Adrenal gland (tissue), 12 donors: ENCODE results near the gene TIGD1. TPM values are rescaled to one million over a fixed set of nuclear protein-coding genes. Genes with fewer than 3 reads are reported as not detected.

Experiments
- DNase-seq, 7 donors: peaks; one replicate each; pipeline ENCODE4 v3.0.0-alpha.2; 2019 to 2020
- H3K27ac ChIP-seq, 5 donors: fragments of 200-600 bp; sonication (generic) in 4 of 5; 1 replicate in 3 of 5; 2 replicates in 2 of 5; pipeline versions ENCODE4 v1.5.1 to v1.8.0; 2016 to 2020; ENCODE audit warnings: mild to moderate bottlenecking in 1 of 5
- H3K27me3 ChIP-seq: fragments of 200-600 bp; 2 replicates; pipeline ENCODE4 v1.8.0; 2021
- H3K36me3 ChIP-seq, 2 donors: fragments of 200-600 bp; replicated peaks in 1 of 2; 1 replicate in 1 of 2; 2 replicates in 1 of 2; pipeline versions ENCODE4 v1.5.1 to v1.8.0; 2018 to 2022
- H3K4me1 ChIP-seq, 2 donors: fragments of 200-600 bp; replicated peaks in 1 of 2; 1 replicate in 1 of 2; 2 replicates in 1 of 2; pipeline versions ENCODE4 v1.5.1 to v1.8.0; 2018 to 2021
- H3K4me3 ChIP-seq, 4 donors: fragments of 200-600 bp; sonication (generic) in 3 of 4; one replicate each; pipeline ENCODE4 v1.5.1; 2016 to 2018
- H3K9me3 ChIP-seq, 3 donors: fragments of 200-600 bp; sonication (generic) in 1 of 3; replicated peaks in 1 of 3; 1 replicate in 2 of 3; 2 replicates in 1 of 3; pipeline versions ENCODE4 v1.5.1 to v1.8.0; 2016 to 2021
- POLR2A ChIP-seq, 2 donors: fragments of 450-650 bp; IDR thresholded peaks; one replicate each; pipeline ENCODE4 v1.6.1; 2017; ENCODE audit warnings: antibody characterized with exemption in 2 of 2, mild to moderate bottlenecking in 2 of 2, moderate library complexity in 1 of 2
- WGBS, 4 donors: extraction: QIAGEN DNeasy Blood & Tissue Kit in 2 of 4; methylation state at CpG; one replicate each; pipeline versions ENCODE4 v1.1.5 to v1.1.7; 2013 to 2017; 5-methylcytosine and 5-hydroxymethylcytosine counted together
- intact Hi-C, 2 donors: fragments of 100-400 bp; cut with DNase I; formaldehyde crosslinking; loops; one replicate each; pipeline versions ENCODE4 v1.14.1 to v1.15.0; 2022 to 2023
- polyA plus RNA-seq, 3 donors: library from polyadenylated mRNA; stranded (reverse); fragments of 200-250 nt in 2 of 3; fragments of 350-450 nt in 1 of 3; fragmentation: Illumina TruSeq in 1 of 3; extraction: RNeasy Lipid Tissue Mini Kit (QIAGEN cat#74804) in 1 of 3; gene quantifications; one replicate each; pipeline ENCODE4 v1.2.3, GENCODE V29; 2013 to 2014
- total RNA-seq, 9 donors: library from RNA; depleted of rRNA in 4 of 9; stranded (reverse); fragments of >200 nt in 4 of 9; fragments of 120-200 nt in 1 of 9; fragmentation: NEBNext Ultra II Directional in 1 of 9; extraction: Animal tissue kit (Norgen Biotek cat#: 25700) in 1 of 9; gene quantifications; one replicate each; pipeline versions ENCODE4 v1.1.0 to v1.2.4, GENCODE V29; 2013 to 2023
- TF ChIP-seq, protein P1 (sequence below), 6 experiments: fragments of 450-650 bp in 4 of 6; fragments of 200-600 bp in 2 of 6; sonication (generic) in 1 of 6; IDR thresholded peaks; 1 replicate in 5 of 6; 2 replicates in 1 of 6; pipeline versions ENCODE4 v1.5.1 to v1.8.0; 2016 to 2021; ENCODE audit warnings: antibody characterized with exemption in 6 of 6, mild to moderate bottlenecking in 2 of 6, moderate library complexity in 1 of 6
- donor health status: healthy with polysubstance abuse.
- donor health status: Bipolar disorder and iron deficiency.
- donor health status: DM: yes; HTN: yes; CAD: no.
- donor health status: DM: no; HTN: no; CAD: no.
- donor health status: DM: no; HTN: no; CAD: no.
- donor health status: DM: yes; HTN: yes; CAD: no.

Gene TIGD1
- total and polyA plus RNA-seq, 12 donors = 2.2 to 20.5 (median 4.4) TPM

- peaks cover 0 to 18% of the 10 kb centered on the region in 2 donors for H3K4me1 ChIP-seq
- WGBS, 4 donors = 71 to 100% (median 81%) methylated on average over 2 to 6 of the region's 6 CpGs
- intact Hi-C loops = loop anchor here in 1 of 2 donors (10.0 kb wide), 1 partner anchor 194 kb away; no protein-coding TSS in a partner anchor
- peaks cover 26% of the 10 kb centered on the region for H3K27me3 ChIP-seq
- DNase-seq = no peak
- no peak for TF ChIP-seq POLR2A (IDR thresholded peaks at IDR 0.05)
- TF ChIP-seq, protein P1, sequence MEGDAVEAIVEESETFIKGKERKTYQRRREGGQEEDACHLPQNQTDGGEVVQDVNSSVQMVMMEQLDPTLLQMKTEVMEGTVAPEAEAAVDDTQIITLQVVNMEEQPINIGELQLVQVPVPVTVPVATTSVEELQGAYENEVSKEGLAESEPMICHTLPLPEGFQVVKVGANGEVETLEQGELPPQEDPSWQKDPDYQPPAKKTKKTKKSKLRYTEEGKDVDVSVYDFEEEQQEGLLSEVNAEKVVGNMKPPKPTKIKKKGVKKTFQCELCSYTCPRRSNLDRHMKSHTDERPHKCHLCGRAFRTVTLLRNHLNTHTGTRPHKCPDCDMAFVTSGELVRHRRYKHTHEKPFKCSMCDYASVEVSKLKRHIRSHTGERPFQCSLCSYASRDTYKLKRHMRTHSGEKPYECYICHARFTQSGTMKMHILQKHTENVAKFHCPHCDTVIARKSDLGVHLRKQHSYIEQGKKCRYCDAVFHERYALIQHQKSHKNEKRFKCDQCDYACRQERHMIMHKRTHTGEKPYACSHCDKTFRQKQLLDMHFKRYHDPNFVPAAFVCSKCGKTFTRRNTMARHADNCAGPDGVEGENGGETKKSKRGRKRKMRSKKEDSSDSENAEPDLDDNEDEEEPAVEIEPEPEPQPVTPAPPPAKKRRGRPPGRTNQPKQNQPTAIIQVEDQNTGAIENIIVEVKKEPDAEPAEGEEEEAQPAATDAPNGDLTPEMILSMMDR (IDR thresholded peaks at IDR 0.05) = no peak
- no peaks in the 10 kb centered on the region for H3K36me3 ChIP-seq
- H3K9me3 ChIP-seq = no peaks in the 10 kb centered on the region
- H3K4me3 ChIP-seq = no peak overlapping the region
- no peak overlapping the region for H3K27ac ChIP-seq
Measured at GRCh38 chr2:232518844-232519243, 31.5 kb downstream of the TIGD1 start.

DNA sequence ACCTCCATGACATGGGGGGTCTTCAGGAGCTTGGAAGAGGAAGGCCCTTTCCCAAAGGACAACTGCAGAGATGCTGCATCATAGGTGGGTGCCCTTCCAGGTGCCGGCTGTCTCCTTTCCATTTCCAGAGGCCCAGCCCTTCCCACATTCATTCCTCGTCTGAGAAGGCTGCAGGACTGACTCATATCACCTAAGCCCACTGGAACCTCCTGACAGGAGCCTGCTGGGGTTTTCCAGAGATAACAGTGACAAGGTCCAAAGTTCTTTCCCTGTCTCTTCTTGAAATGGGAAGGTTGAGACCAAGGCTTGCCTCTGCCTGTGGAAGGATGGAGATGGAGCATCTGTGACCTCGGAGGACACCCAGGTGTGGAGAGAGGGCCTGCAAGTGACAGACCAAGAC, 33.8 kb downstream of the TIGD1 start:
- H3K4me3 ChIP-seq = no peak overlapping the region
- no peak overlapping the region for H3K27ac ChIP-seq
- DNase-seq = no peak
- peaks cover 3% of the 10 kb centered on the region for H3K27me3 ChIP-seq
- 84 to 92% (median 86%) methylated on average over 3 of the region's 3 CpGs for WGBS, 4 donors
- H3K36me3 ChIP-seq = no peaks in the 10 kb centered on the region
- H3K9me3 ChIP-seq = no peaks in the 10 kb centered on the region
- intact Hi-C loops = loop anchor here in 1 of 2 donors (10.0 kb wide), 1 partner anchor 192 kb away; no protein-coding TSS in a partner anchor
- peaks cover 0 to 10% of the 10 kb centered on the region in 2 donors for H3K4me1 ChIP-seq
- TF ChIP-seq POLR2A (IDR thresholded peaks at IDR 0.05) = no peak
- TF ChIP-seq, protein P1 (IDR thresholded peaks at IDR 0.05) = no peak

GRCh38 chr2:232515639-232516038, 34.7 kb downstream of the TIGD1 start:
- Histone ChIP-seq H3K27ac (peak overlapping the region in 1 of 5 donors; percentile 50), H3K9me3 (no peaks in the 10 kb centered on the region), H3K4me3 (no peak overlapping the region), H3K27me3 (no peaks in the 10 kb centered on the region), H3K4me1 (peaks cover 0 to 14% of the 10 kb centered on the region in 2 donors), H3K36me3 (no peaks in the 10 kb centered on the region)
- TF ChIP-seq POLR2A (IDR thresholded peaks at IDR 0.05) = no peak
- TF ChIP-seq, protein P1 (IDR thresholded peaks at IDR 0.05) = no peak
- 62 to 68% (median 64%) methylated on average over 7 of the region's 7 CpGs for WGBS, 4 donors
- peak in 6 of 7 donors; percentile 70 to 83 (median 80) for DNase-seq
- intact Hi-C loops = loop anchor here in 1 of 2 donors (10.0 kb wide), 1 partner anchor 191 kb away; no protein-coding TSS in a partner anchor

DNA sequence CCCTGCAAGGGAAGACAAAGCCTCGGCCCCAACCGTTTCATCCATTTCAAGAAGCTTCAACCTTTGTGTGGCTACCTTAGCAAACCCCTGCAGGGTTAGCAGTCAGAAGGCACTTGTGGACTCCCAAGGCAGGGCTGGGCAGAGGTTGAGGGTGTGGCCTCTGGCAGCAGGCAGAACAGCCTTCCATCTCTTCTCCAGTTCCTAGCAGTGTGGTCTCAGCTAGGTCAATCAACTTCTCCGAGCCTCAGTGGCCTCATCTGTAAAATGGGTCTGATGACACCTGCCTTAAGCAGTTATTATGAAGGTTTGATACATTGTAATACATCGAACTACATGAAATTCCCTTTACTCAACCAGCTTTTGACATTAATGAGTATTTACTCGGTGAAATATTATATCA, 37.0 kb downstream of the TIGD1 start:
- H3K27me3 ChIP-seq = no peaks in the 10 kb centered on the region
- DNase-seq = no peak
- H3K4me3 ChIP-seq = no peak overlapping the region
- peaks cover 0 to 14% of the 10 kb centered on the region in 2 donors for H3K4me1 ChIP-seq
- TF ChIP-seq POLR2A (IDR thresholded peaks at IDR 0.05) = no peak
- TF ChIP-seq, protein P1 (IDR thresholded peaks at IDR 0.05) = no peak
- no peaks in the 10 kb centered on the region for H3K36me3 ChIP-seq
- WGBS, 4 donors = 74 to 80% (median 77%) methylated on average over 5 of the region's 5 CpGs
- no peak overlapping the region for H3K27ac ChIP-seq
- no peaks in the 10 kb centered on the region for H3K9me3 ChIP-seq
- intact Hi-C loops = loop anchor here in 1 of 2 donors (10.0 kb wide), 1 partner anchor 189 kb away; no protein-coding TSS in a partner anchor
